PC-9 (cell line): ENCODE measurements around the gene CAMKV. TPM values are rescaled to one million over a fixed set of nuclear protein-coding genes. Genes with fewer than 3 reads are reported as not detected.

ENCODE experiments used
- BruUV-seq: library from RNA; stranded (reverse); fragments of 400-500 nt; replicated peaks from 2 replicates; lab custom pipeline; 2021; lab: Mats Ljungman, UMichigan
- CTCF ChIA-PET: fragments of 300-600 bp; sonication (Branson Sonifier 250); formaldehyde crosslinking; loops from one replicate; lab custom pipeline; 2022; ENCODE audit warnings: antibody characterized with exemption; lab: Charles Lee
- POLR2A ChIA-PET: fragments of 300-600 bp; sonication (Branson Sonifier 250); formaldehyde crosslinking; loops from one replicate; lab custom pipeline; 2022; ENCODE audit warnings: antibody characterized with exemption; ENCODE audit not compliant: unreplicated experiment; lab: Charles Lee
- DNase-seq, 2 experiments: peaks; one replicate each; pipeline versions ENCODE4 v3.0.0 to v3.0.0-alpha.2; 2015 to 2022; ENCODE audit warnings: mixed read lengths in 1 of 2
- H2AFZ ChIP-seq: fragments of 200-600 bp; sonication (generic); 2 replicates; pipeline ENCODE4 v1.8.1; 2017; ENCODE audit warnings: antibody characterized with exemption
- H3F3A ChIP-seq: fragments of 200-600 bp; sonication (generic); 2 replicates; pipeline ENCODE4 v1.8.1; 2017; ENCODE audit warnings: antibody characterized with exemption, mild to moderate bottlenecking, low read depth; ENCODE audit not compliant: insufficient read depth
- H3K27ac ChIP-seq: fragments of 200-600 bp; sonication (generic); 2 replicates; pipeline ENCODE4 v1.6.1; 2016; ENCODE audit warnings: mixed run types
- H3K27me3 ChIP-seq: fragments of 200-600 bp; sonication (generic); 2 replicates; pipeline ENCODE4 v1.6.1; 2016; ENCODE audit warnings: low read depth, mixed run types; ENCODE audit not compliant: insufficient read depth
- H3K36me3 ChIP-seq: fragments of 200-600 bp; sonication (generic); 2 replicates; pipeline ENCODE4 v1.6.1; 2016; ENCODE audit warnings: low read depth, mixed run types
- H3K4me1 ChIP-seq: fragments of 200-600 bp; sonication (generic); replicated peaks from 2 replicates; pipeline ENCODE4 v1.6.1; 2016; ENCODE audit warnings: mixed run types; ENCODE audit not compliant: insufficient read depth
- H3K4me2 ChIP-seq: fragments of 200-600 bp; sonication (generic); 2 replicates; pipeline ENCODE4 v1.6.1; 2017; ENCODE audit warnings: mixed run types
- H3K4me3 ChIP-seq: fragments of 200-600 bp; sonication (generic); 2 replicates; pipeline ENCODE4 v1.6.1; 2016; ENCODE audit warnings: mixed run types
- H3K79me2 ChIP-seq: fragments of 200-600 bp; sonication (generic); 2 replicates; pipeline ENCODE4 v1.6.1; 2017; ENCODE audit warnings: low read depth, mixed run types
- H3K9me2 ChIP-seq: fragments of 200-600 bp; sonication (generic); 2 replicates; pipeline ENCODE4 v1.8.1; 2017; ENCODE audit warnings: mild to moderate bottlenecking; ENCODE audit not compliant: insufficient read depth
- H3K9me3 ChIP-seq: fragments of 200-600 bp; sonication (generic); 2 replicates; pipeline ENCODE4 v1.8.1; 2016; ENCODE audit warnings: low read depth; ENCODE audit not compliant: insufficient read depth
- H4K20me1 ChIP-seq: fragments of 200-600 bp; sonication (generic); 2 replicates; pipeline ENCODE4 v1.8.1; 2017; ENCODE audit not compliant: insufficient read depth
- EZH2 ChIP-seq: fragments of 200-600 bp; sonication (generic); IDR thresholded peaks from 2 replicates; pipeline ENCODE4 v1.8.0; 2017; ENCODE audit warnings: antibody characterized with exemption, low read depth
- intact Hi-C: fragments of 100-400 bp; cut with micrococcal nuclease; formaldehyde crosslinking; loops from one replicate; pipeline ENCODE4 v1.10.0; 2022; ENCODE audit not compliant: unreplicated experiment
- total RNA-seq: library from RNA; stranded (reverse); gene quantifications from 2 replicates; pipeline ENCODE4 v1.2.3, GENCODE V29; 2021
- TF ChIP-seq, protein P1 (sequence below): fragments of 200-600 bp; sonication (generic); conservative IDR thresholded peaks from 2 replicates; pipeline ENCODE4 v1.6.1; 2017; ENCODE audit warnings: mixed run types, antibody characterized with exemption, mild to moderate bottlenecking, moderate library complexity

Gene CAMKV
- total RNA-seq, 1 experiment from 2014 or later = not detected

DNA sequence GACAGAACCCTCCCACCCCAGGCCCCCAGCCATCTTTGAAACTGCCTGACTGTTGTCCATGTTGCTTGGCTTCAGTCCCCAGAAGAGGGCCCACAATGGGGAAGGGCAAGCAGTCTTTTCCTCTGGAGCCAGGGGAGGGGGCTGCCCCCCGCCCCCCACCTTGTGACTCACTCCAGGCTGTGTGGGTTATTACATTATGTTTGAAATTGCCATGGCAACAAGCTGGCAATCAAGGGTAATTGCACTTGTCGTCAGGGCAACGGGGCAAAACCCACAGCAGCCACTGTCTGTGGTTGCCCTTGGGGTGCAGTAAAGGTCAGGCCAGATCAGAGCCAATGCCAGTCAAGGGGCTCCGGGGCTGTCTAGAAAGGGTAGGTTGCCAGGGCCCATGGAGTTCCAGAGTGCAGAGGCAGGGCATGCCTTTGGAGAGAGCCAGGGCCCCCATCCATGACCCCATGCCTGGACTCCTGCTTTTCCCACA, 3.1 kb upstream of the CAMKV start:
- Histone ChIP-seq H4K20me1 (no peaks in the 10 kb centered on the region), H3K27ac (no peak overlapping the region), H3K27me3 (peaks cover under 1% of the 10 kb centered on the region; the same call in 1 of the 2 replicates), H3F3A (no peaks in the 10 kb centered on the region), H3K36me3 (no peaks in the 10 kb centered on the region), H3K9me3 (no peaks in the 10 kb centered on the region), H2AFZ (no peak overlapping the region), H3K79me2 (no peaks in the 10 kb centered on the region), H3K4me1 (no peaks in the 10 kb centered on the region), H3K4me2 (no peak overlapping the region), H3K9me2 (no peaks in the 10 kb centered on the region), H3K4me3 (no peak overlapping the region)
- no peak for DNase-seq
- BruUV-seq = no TSS peak
- ChIA-PET CTCF (no interaction called here), POLR2A (no interaction called here)
- TF ChIP-seq EZH2 = no peak
- TF ChIP-seq, protein P1, sequence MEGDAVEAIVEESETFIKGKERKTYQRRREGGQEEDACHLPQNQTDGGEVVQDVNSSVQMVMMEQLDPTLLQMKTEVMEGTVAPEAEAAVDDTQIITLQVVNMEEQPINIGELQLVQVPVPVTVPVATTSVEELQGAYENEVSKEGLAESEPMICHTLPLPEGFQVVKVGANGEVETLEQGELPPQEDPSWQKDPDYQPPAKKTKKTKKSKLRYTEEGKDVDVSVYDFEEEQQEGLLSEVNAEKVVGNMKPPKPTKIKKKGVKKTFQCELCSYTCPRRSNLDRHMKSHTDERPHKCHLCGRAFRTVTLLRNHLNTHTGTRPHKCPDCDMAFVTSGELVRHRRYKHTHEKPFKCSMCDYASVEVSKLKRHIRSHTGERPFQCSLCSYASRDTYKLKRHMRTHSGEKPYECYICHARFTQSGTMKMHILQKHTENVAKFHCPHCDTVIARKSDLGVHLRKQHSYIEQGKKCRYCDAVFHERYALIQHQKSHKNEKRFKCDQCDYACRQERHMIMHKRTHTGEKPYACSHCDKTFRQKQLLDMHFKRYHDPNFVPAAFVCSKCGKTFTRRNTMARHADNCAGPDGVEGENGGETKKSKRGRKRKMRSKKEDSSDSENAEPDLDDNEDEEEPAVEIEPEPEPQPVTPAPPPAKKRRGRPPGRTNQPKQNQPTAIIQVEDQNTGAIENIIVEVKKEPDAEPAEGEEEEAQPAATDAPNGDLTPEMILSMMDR = no peak
- intact Hi-C loops = no loop called here

DNA sequence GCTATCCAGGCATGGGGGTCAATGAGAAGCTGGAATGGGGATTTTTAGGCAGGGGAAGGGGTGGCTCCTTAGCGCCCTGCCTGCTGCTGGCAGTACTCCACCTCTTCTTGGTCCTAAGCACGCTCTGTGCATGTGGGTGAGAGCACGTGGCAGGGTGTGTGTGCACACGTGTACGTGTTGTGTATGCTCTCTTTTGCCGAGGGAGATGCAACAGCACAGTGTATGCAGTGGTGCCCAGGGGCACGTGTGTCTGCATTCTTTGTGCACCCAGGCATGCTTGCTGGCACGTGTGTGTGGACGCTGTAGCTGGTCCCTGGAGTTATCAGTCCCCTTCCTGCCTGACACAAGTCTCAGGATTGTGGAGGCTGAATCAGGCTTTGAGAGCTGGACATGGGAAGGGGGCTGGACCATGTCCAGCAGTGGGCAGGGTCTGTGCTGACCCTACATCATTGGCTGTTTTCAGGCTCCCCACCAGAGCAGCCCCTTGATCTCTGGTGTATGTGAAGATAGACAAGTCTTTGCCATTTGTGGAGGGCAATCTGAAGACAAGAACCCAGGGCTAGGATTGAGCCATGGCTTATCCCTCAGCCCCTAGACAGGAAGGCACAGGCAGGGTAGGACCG, 1.9 kb upstream of the CAMKV start:
- H3K9me3 ChIP-seq = no peaks in the 10 kb centered on the region
- no peak overlapping the region for H3K4me2 ChIP-seq
- TF ChIP-seq EZH2 = no peak
- TF ChIP-seq, protein P1 = no peak
- CTCF ChIA-PET = no interaction called here
- no peaks in the 10 kb centered on the region for H3K4me1 ChIP-seq
- no peak for DNase-seq
- no peaks in the 10 kb centered on the region for H3F3A ChIP-seq
- POLR2A ChIA-PET = interaction anchor here (0.6 kb wide), 1 partner anchor 29 kb away, joined by 4 read pairs; no protein-coding TSS in a partner anchor
- H3K79me2 ChIP-seq = no peaks in the 10 kb centered on the region
- no TSS peak for BruUV-seq
- H3K27ac ChIP-seq = no peak overlapping the region
- H3K4me3 ChIP-seq = no peak overlapping the region
- no peaks in the 10 kb centered on the region for H4K20me1 ChIP-seq
- H3K9me2 ChIP-seq = no peaks in the 10 kb centered on the region
- intact Hi-C loops = no loop called here
- H3K27me3 ChIP-seq = peaks cover 5% of the 10 kb centered on the region; the same call in 1 of the 2 replicates
- H2AFZ ChIP-seq = no peak overlapping the region
- H3K36me3 ChIP-seq = no peaks in the 10 kb centered on the region

DNA sequence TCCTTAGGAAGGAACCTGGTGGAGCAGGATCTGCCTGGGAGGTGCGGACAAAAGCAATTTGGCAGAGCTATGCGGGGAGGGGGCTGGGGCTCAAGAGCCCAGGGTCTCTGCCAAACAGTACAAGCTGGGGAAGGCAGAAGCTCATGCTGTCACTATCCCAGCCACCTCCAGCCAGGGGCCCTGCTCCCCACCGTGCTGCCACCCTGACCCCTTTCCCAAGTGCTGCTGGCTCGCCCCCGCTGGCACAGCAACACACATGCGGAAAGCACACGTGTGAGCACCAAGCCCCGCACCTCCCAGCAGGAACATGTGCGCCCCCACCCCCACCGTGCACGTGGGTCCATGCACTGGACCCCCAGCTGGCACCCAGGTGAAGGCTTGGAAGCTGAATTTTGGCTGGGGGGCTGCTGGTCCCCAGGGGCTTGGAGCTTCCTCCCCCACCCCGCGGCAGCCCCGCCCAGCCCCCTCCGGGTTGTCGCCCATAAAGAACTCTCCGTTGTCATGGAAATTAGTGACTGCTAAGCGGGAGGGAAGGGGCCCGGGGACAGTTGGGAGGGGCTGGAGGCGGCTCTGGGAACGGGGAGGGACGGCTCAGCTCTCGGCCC, 742 bp downstream of the CAMKV start:
- H3K9me3 ChIP-seq = no peaks in the 10 kb centered on the region
- TF ChIP-seq, protein P1 = no peak
- no peak for TF ChIP-seq EZH2
- H3K9me2 ChIP-seq = no peaks in the 10 kb centered on the region
- CTCF ChIA-PET = no interaction called here
- H3K4me2 ChIP-seq = no peak overlapping the region
- H4K20me1 ChIP-seq = no peaks in the 10 kb centered on the region
- no peaks in the 10 kb centered on the region for H3K79me2 ChIP-seq
- H3F3A ChIP-seq = no peaks in the 10 kb centered on the region
- no TSS peak for BruUV-seq
- POLR2A ChIA-PET = no interaction called here
- no peaks in the 10 kb centered on the region for H3K4me1 ChIP-seq
- no peaks in the 10 kb centered on the region for H3K36me3 ChIP-seq
- no peak overlapping the region for H3K4me3 ChIP-seq
- no peak overlapping the region for H2AFZ ChIP-seq
- intact Hi-C loops = no loop called here
- H3K27ac ChIP-seq = no peak overlapping the region
- H3K27me3 ChIP-seq = peaks cover 24% of the 10 kb centered on the region
- no peak for DNase-seq
